K562 (cell line): ENCODE data around the gene PPM1F. TPM values are rescaled to one million over a fixed set of nuclear protein-coding genes. Genes with fewer than 3 reads are reported as not detected.

Source experiments
- ATAC-seq: fragments of 200-7000 bp; cut with Tn5 transposase; 3 replicates; pipeline ENCODE4 v1.9.1; 2020; ENCODE audit warnings: moderate library complexity
- BruUV-seq: library from RNA; stranded (reverse); fragments of 400-500 nt; replicated peaks from 2 replicates; lab custom pipeline; 2021; lab: Mats Ljungman, UMichigan
- CTCF ChIA-PET: fragments of 300-600 bp; formaldehyde crosslinking; extraction: SDS; loops from one replicate; lab custom pipeline; 2021; ENCODE audit warnings: low intra/inter-chr PET ratio; lab: Yijun Ruan, JAX
- POLR2A ChIA-PET: fragments of 300-600, 350-650 bp; sonication (Branson Sonifier 250); formaldehyde crosslinking; extraction: SDS; loops from one replicate; lab custom pipeline; 2021; ENCODE audit warnings: antibody characterized with exemption, inconsistent platforms; lab: Yijun Ruan, JAX
- DNase-seq, 4 experiments: peaks; one replicate each; pipeline versions ENCODE4 v3.0.0 to v3.0.0-alpha.2; 2011 to 2018; ENCODE audit warnings: low spot score in 3 of 4, mixed read lengths in 3 of 4; ENCODE audit errors: extremely low read depth in 1 of 4
- FAIRE-seq: peaks from 2 replicates; lab custom pipeline; 2011; peaks lifted over from hg19 to GRCh38; lab: Jason Lieb, UNC
- H2AFZ ChIP-seq: 2 replicates; pipeline ENCODE4 v1.6.0; 2011; ENCODE audit warnings: low read depth, low read length, control low read depth, inconsistent platforms
- H3K27ac ChIP-seq: fragments of 200-600 bp; 3 replicates; pipeline ENCODE4 v1.8.0; 2011; ENCODE audit warnings: low read depth, mild to moderate bottlenecking, control low read depth, inconsistent platforms, low read length, moderate library complexity, mixed read lengths; ENCODE audit errors: extremely low read depth
- H3K27me3 ChIP-seq, 2 experiments: fragments of 300-600 bp in 1 of 2; 2 replicates in 1 of 2; 3 replicates in 1 of 2; pipeline versions ENCODE4 v1.6.0 to v1.8.0; 2011; ENCODE audit warnings: inconsistent platforms in 2 of 2, low read length in 2 of 2, mild to moderate bottlenecking in 1 of 2, mixed read lengths in 1 of 2, moderate library complexity in 1 of 2; ENCODE audit not compliant: control insufficient read depth in 2 of 2, insufficient read depth in 2 of 2
- H3K36me3 ChIP-seq: fragments of 300-600 bp; 3 replicates; pipeline ENCODE4 v1.8.0; 2011; ENCODE audit warnings: mild to moderate bottlenecking, low read length, inconsistent platforms; ENCODE audit not compliant: control insufficient read depth, insufficient read depth
- H3K4me1 ChIP-seq, 2 experiments: fragments of 200-600 bp in 1 of 2; replicated peaks in 1 of 2; 2 replicates in 1 of 2; 3 replicates in 1 of 2; pipeline versions ENCODE4 v1.5.1 to v1.8.0; 2011; ENCODE audit warnings: inconsistent platforms in 2 of 2, low read length in 2 of 2, mild to moderate bottlenecking in 1 of 2, mixed read lengths in 1 of 2, moderate library complexity in 1 of 2; ENCODE audit not compliant: control insufficient read depth in 2 of 2, insufficient read depth in 2 of 2
- H3K4me2 ChIP-seq: 2 replicates; pipeline ENCODE4 v1.6.1; 2011; ENCODE audit warnings: low read length, control low read depth, inconsistent platforms, mixed read lengths; ENCODE audit not compliant: insufficient read depth
- H3K4me3 ChIP-seq: fragments of 200-600 bp; sonication (generic), shearing (Covaris generic); 2 replicates; pipeline ENCODE4 v1.5.1; 2016; ENCODE audit warnings: control low read depth, inconsistent platforms
- H3K79me2 ChIP-seq: fragments of 200-600 bp; 3 replicates; pipeline ENCODE4 v1.8.0; 2011; ENCODE audit warnings: low read length, inconsistent platforms; ENCODE audit not compliant: control insufficient read depth, insufficient read depth
- H3K9ac ChIP-seq, 2 experiments: 2 replicates each; pipeline versions ENCODE4 v1.6.0 to v1.6.1; 2011; ENCODE audit warnings: low read depth in 2 of 2, low read length in 2 of 2, control low read depth in 1 of 2, inconsistent platforms in 1 of 2, mild to moderate bottlenecking in 1 of 2, mixed read lengths in 1 of 2; ENCODE audit not compliant: insufficient read depth in 1 of 2
- H3K9me1 ChIP-seq: one replicate; pipeline ENCODE4 v1.6.0; 2011; ENCODE audit warnings: inconsistent platforms, mild to moderate bottlenecking, low read length, moderate library complexity; ENCODE audit not compliant: control insufficient read depth, insufficient read depth
- H3K9me3 ChIP-seq: replicated peaks from 2 replicates; pipeline ENCODE4 v1.5.1; 2011; ENCODE audit warnings: low read depth, low read length, inconsistent platforms; ENCODE audit not compliant: control insufficient read depth, insufficient read depth
- H4K20me1 ChIP-seq: replicated peaks from 2 replicates; pipeline ENCODE4 v1.6.1; 2011; ENCODE audit warnings: low read length, inconsistent platforms, mixed read lengths; ENCODE audit not compliant: control insufficient read depth, insufficient read depth
- ELF1 ChIP-seq: fragments of 200-800 bp; sonication (Bioruptor generic); IDR thresholded peaks from 2 replicates; pipeline ENCODE4 v1.6.1; 2016; ENCODE audit warnings: missing genetic modification characterization, missing compliant biosample characterization
- EP300 ChIP-seq: IDR thresholded peaks from 2 replicates; pipeline ENCODE4 v1.6.1; 2012; ENCODE audit warnings: low read length, improper control_type of control experiment
- MAFK ChIP-seq: IDR thresholded peaks from 2 replicates; pipeline ENCODE4 v1.6.1; 2011; ENCODE audit warnings: low read length, improper control_type of control experiment
- STAT6 ChIP-seq: sonication (generic); formaldehyde crosslinking; IDR thresholded peaks from 2 replicates; pipeline ENCODE4 v1.8.1; 2023; ENCODE audit warnings: mild to moderate bottlenecking, missing genetic modification reagents
- TSC22D4 ChIP-seq: fragments of 450-650 bp; IDR thresholded peaks from 2 replicates; pipeline ENCODE4 v1.6.1; 2016; ENCODE audit warnings: missing genetic modification characterization, missing biosample characterization, control low read depth
- U2AF1 ChIP-seq: fragments of 200-400 bp; formaldehyde crosslinking; optimal IDR thresholded peaks from 2 replicates; pipeline ENCODE3; 2017; ENCODE audit warnings: mild to moderate bottlenecking, low read depth, low read length, moderate library complexity
- WGBS: fragments of 100-300 bp; shearing (Covaris generic); methylation state at CpG from one replicate; pipeline ENCODE4 v1.1.6; 2016; ENCODE audit warnings: low coverage, mixed read lengths; ENCODE audit not compliant: insufficient coverage; ENCODE audit errors: missing lambda C conversion rate; 5-methylcytosine and 5-hydroxymethylcytosine counted together
- in situ Hi-C: fragments of 300-500 bp; cut with MboI; formaldehyde crosslinking; loops from 4 replicates; pipeline ENCODE4 v1.15.0; 2018; ENCODE audit warnings: inconsistent platforms, mixed read lengths
- intact Hi-C: fragments of 100-400 bp; cut with micrococcal nuclease; formaldehyde crosslinking; loops from 2 replicates; pipeline ENCODE4 v1.14.2; 2022
- polyA plus RNA-seq, 8 experiments: library from polyadenylated mRNA; depleted of rRNA in 4 of 8; stranded (reverse) in 5 of 8; unstranded in 3 of 8; fragments of >200 nt; fragmentation: Nextera tagmentation in 2 of 8; fragmentation: Illumina TruSeq in 1 of 8; extraction: Ambion mirVana in 2 of 8; extraction: Trizol in 1 of 8; gene quantifications; 2 replicates each; pipeline versions ENCODE4 v1.2.1 to v1.2.3, GENCODE V29; 2011 to 2014; ENCODE audit warnings: inconsistent platforms in 1 of 8, missing spikeins in 1 of 8
- total RNA-seq, 7 experiments: library from RNA; depleted of rRNA in 6 of 7; stranded (reverse); fragments of >200 nt in 6 of 7; fragmentation: Illumina TruSeq in 2 of 7; extraction: Trizol in 2 of 7; gene quantifications; 2 replicates each; pipeline versions ENCODE4 v1.2.1 to v1.2.3, GENCODE V29; 2011 to 2021; ENCODE audit warnings: low replicate concordance in 1 of 7

Gene PPM1F
- total and polyA plus RNA-seq, 9 of the 15 experiments (the other 6 are each of a cell fraction or from before 2014, with no cell fraction given), result 2.1 to 159 (median 64.0) TPM

GRCh38 chr22:21931056-21931455 lies 21.6 kb downstream of the PPM1F start:
- no peaks in the 10 kb centered on the region for H3K27me3 ChIP-seq
- in situ Hi-C loops, result loop anchor here (25.0 kb wide), 3 partner anchors 394 to 794 kb away; partner anchors contain the start of gene HIC2

GRCh38 chr22:21929253-21929652 lies 23.4 kb downstream of the PPM1F start:
- 92% methylated on average over 6 of the region's 6 CpGs for WGBS
- Histone ChIP-seq H3K9ac (peak overlapping the region in 1 of 2 experiments; percentile 83; a peak in 2 of 4 replicates), H2AFZ (no peak overlapping the region), H3K36me3 (peaks cover 72% of the 10 kb centered on the region), H3K79me2 (no peaks in the 10 kb centered on the region), H3K27me3 (no peaks in the 10 kb centered on the region), H3K4me1 (peaks cover 2 to 39% of the 10 kb centered on the region in 2 experiments; a peak in 3 of 5 replicates), H3K9me3 (no peaks in the 10 kb centered on the region), H3K4me2 (no peak overlapping the region), H4K20me1 (peaks cover 26% of the 10 kb centered on the region; the same call in 1 of the 2 replicates), H3K9me1 (peaks cover 14% of the 10 kb centered on the region), H3K27ac (no peak overlapping the region), H3K4me3 (no peak overlapping the region)
- intact Hi-C loops, result no loop called here
- ATAC-seq (no peak), FAIRE-seq (no peak), DNase-seq (no peak)
- ChIA-PET CTCF (interaction anchor here (1.3 kb wide), 1 partner anchor 9 kb away, joined by 3 read pairs; no protein-coding TSS in a partner anchor), POLR2A (interaction anchor here (1.4 to 49.7 kb wide), 3 partner anchors 4 to 170 kb away, joined by 5 to 1041 read pairs (median 1041); partner anchors contain the start of gene PPM1F)
- BruUV-seq, result no TSS peak
- in situ Hi-C loops, result loop anchor here (25.0 kb wide), 3 partner anchors 392 to 792 kb away; partner anchors contain the start of gene HIC2
- TF ChIP-seq U2AF1, result no peak
- 0 out of 2 replicates have a peak, but pooled peaks have one; percentile 62 for TF ChIP-seq STAT6

More at GRCh38 chr22:21931056-21931455, 21.6 kb downstream of the PPM1F start:
- Histone ChIP-seq H3K9me1 (peaks cover 14% of the 10 kb centered on the region), H3K4me1 (peaks cover 2 to 36% of the 10 kb centered on the region in 2 experiments; a peak in 3 of 5 replicates), H3K4me3 (no peak overlapping the region), H3K36me3 (peaks cover 78% of the 10 kb centered on the region), H3K27ac (no peak overlapping the region), H4K20me1 (peaks cover 26% of the 10 kb centered on the region; the same call in 1 of the 2 replicates), H3K9me3 (no peaks in the 10 kb centered on the region), H3K4me2 (no peak overlapping the region), H3K9ac (peak overlapping the region in 1 of 2 experiments; percentile 62; a peak in 1 of 4 replicates), H2AFZ (no peak overlapping the region), H3K79me2 (no peaks in the 10 kb centered on the region)
- 0 out of 2 replicates have a peak, but pooled peaks have one; percentile 4 for TF ChIP-seq EP300
- TF ChIP-seq TSC22D4 (tag), result peak; percentile 85; the same call in 1 of the 2 replicates
- no peak for TF ChIP-seq ELF1 (tag)
- peak; percentile 1; the same call in 1 of the 2 replicates for TF ChIP-seq MAFK
- POLR2A ChIA-PET, result interaction anchor here (0.6 to 49.7 kb wide), 5 partner anchors 3 to 207 kb away, joined by 3 to 1041 read pairs (median 6); partner anchors contain the start of gene PPM1F
- CTCF ChIA-PET, result interaction anchor here (1.6 kb wide), 1 partner anchor 218 kb away, joined by 5 read pairs; no protein-coding TSS in a partner anchor
- 93% methylated on average over 12 of the region's 12 CpGs for WGBS
- intact Hi-C loops, result no loop called here
- FAIRE-seq (no peak), ATAC-seq (no peak), DNase-seq (no peak)
- no TSS peak for BruUV-seq
